Keratinocyte (primary cell): Measurements from ENCODE around the gene PPEF1.

Experiments
- CTCF ChIP-seq, 3 experiments: IDR thresholded peaks in 1 of 3; conservative IDR thresholded peaks in 1 of 3; optimal IDR thresholded peaks in 1 of 3; 2 replicates in 2 of 3; 3 replicates in 1 of 3; pipeline versions ENCODE3 to v1.5.1; 2011; ENCODE audit warnings: low read length in 3 of 3, mild to moderate bottlenecking in 3 of 3, moderate library complexity in 2 of 3, control low read depth in 1 of 3, inconsistent platforms in 1 of 3; ENCODE audit not compliant: insufficient read depth in 2 of 3; ENCODE audit errors: extremely low read depth in 1 of 3
- EZH2 ChIP-seq: IDR thresholded peaks from one replicate; pipeline ENCODE4 v1.6.1; 2012; ENCODE audit warnings: inconsistent platforms, mild to moderate bottlenecking, low read length, moderate library complexity

DNA sequence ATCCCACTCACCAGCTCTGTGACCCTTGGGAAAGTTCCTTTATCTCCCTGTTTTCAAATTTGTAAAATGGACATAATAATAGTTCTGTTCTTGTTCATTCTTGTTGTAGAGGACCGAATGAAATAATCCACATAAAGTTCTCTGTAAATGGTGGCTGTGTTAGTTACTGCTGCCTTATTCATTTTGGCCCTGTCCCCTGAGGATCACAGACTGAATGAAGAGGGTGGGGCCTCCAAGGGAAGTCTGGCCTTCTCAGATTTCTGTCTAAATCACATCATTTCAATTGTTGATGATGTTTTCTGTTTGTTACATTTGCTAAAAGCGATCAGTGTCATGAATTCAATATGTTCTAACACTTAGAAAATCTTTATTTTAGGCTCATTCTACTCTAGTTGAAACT lies 117.9 kb downstream of the PPEF1 start:
- TF ChIP-seq CTCF (optimal IDR thresholded peaks at IDR 0.05 in 1 of 3, IDR thresholded peaks at IDR 0.05 in 1 of 3, conservative IDR thresholded peaks at IDR 0.05 in 1 of 3; ENCODE audit: extremely low read depth in 1 of 3, insufficient read depth in 2 of 3, low read length in 3 of 3) (no peak), EZH2 (no peak)
